Right lobe of liver (tissue), 6 donors: ENCODE measurements around the gene HDGFL2. TPM values are rescaled to one million over a fixed set of nuclear protein-coding genes. Genes with fewer than 3 reads are reported as not detected.

Source experiments
- ATAC-seq, 4 donors: fragments of 200-7000 bp; cut with Tn5 transposase; one replicate each; pipeline ENCODE4 v1.9.1; 2020; ENCODE audit warnings: mild to moderate bottlenecking in 4 of 4, moderate library complexity in 4 of 4
- DNase-seq, 3 donors: peaks; one replicate each; pipeline ENCODE4 v3.0.0-alpha.2; 2020
- H3K27ac ChIP-seq, 3 donors: fragments of 200-600 bp; one replicate each; pipeline ENCODE4 v1.8.0; 2022
- H3K27me3 ChIP-seq, 2 donors: fragments of 200-600 bp; one replicate each; pipeline ENCODE4 v1.8.0; 2022
- H3K36me3 ChIP-seq, 4 donors: fragments of 200-600 bp; sonication (generic) in 1 of 4; one replicate each; pipeline versions ENCODE4 v1.5.1 to v1.8.0; 2017 to 2022; ENCODE audit warnings: control low read depth in 1 of 4
- H3K4me1 ChIP-seq, 4 donors: fragments of 200-600 bp; sonication (generic) in 1 of 4; one replicate each; pipeline versions ENCODE4 v1.5.1 to v1.8.0; 2017 to 2022; ENCODE audit warnings: control low read depth in 1 of 4
- H3K4me3 ChIP-seq, 3 donors: fragments of 200-600 bp; one replicate each; pipeline ENCODE4 v1.8.0; 2022
- H3K9me3 ChIP-seq, 4 donors: fragments of 200-600 bp; sonication (generic) in 1 of 4; one replicate each; pipeline versions ENCODE4 v1.5.1 to v1.8.0; 2017 to 2022; ENCODE audit warnings: control low read depth in 1 of 4
- POLR2A ChIP-seq: fragments of 450-650 bp; IDR thresholded peaks from one replicate; pipeline ENCODE4 v1.6.1; 2017; ENCODE audit warnings: antibody characterized with exemption, mild to moderate bottlenecking
- WGBS: methylation state at CpG from one replicate; pipeline ENCODE4 v1.1.6; 2018; ENCODE audit warnings: low coverage, low lambda C conversion rate; ENCODE audit not compliant: insufficient coverage; ENCODE audit errors: missing lambda C conversion rate; 5-methylcytosine and 5-hydroxymethylcytosine counted together
- intact Hi-C, 2 donors: fragments of 100-400 bp; cut with DNase I; formaldehyde crosslinking; loops; one replicate each; pipeline versions ENCODE4 v1.11.2 to v1.14.1; 2022
- total RNA-seq, 6 experiments: library from RNA; depleted of rRNA in 2 of 6; stranded (reverse); fragments of >200 nt in 2 of 6; fragmentation: NEBNext Ultra II Directional in 3 of 6; extraction: Animal tissue kit (Norgen Biotek cat#: 25700) in 3 of 6; gene quantifications; one replicate each; pipeline versions ENCODE4 v1.1.0 to v1.2.4, GENCODE V29; 2016 to 2023
- TF ChIP-seq, protein P1 (sequence below), 4 donors: fragments of 200-600 bp in 3 of 4; fragments of 450-650 bp in 1 of 4; IDR thresholded peaks; one replicate each; pipeline versions ENCODE4 v1.5.1 to v1.8.0; 2016 to 2022; ENCODE audit warnings: antibody characterized with exemption in 4 of 4, mild to moderate bottlenecking in 2 of 4
- donor health status: DM: no; HTN: yes; CAD: no.
- donor health status: DM: no; HTN: no; CAD: no.
- donor health status: DM: no; HTN: no; CAD: no.
- donor health status: DM: no; HTN: yes; CAD: no.
- donor health status: DM: no; HTN: yes; CAD: no.

HDGFL2 gene
- total RNA-seq, 6 experiments from 2014 or later, result 8.4 to 16.3 (median 14.0) TPM

- TF ChIP-seq, protein P1, sequence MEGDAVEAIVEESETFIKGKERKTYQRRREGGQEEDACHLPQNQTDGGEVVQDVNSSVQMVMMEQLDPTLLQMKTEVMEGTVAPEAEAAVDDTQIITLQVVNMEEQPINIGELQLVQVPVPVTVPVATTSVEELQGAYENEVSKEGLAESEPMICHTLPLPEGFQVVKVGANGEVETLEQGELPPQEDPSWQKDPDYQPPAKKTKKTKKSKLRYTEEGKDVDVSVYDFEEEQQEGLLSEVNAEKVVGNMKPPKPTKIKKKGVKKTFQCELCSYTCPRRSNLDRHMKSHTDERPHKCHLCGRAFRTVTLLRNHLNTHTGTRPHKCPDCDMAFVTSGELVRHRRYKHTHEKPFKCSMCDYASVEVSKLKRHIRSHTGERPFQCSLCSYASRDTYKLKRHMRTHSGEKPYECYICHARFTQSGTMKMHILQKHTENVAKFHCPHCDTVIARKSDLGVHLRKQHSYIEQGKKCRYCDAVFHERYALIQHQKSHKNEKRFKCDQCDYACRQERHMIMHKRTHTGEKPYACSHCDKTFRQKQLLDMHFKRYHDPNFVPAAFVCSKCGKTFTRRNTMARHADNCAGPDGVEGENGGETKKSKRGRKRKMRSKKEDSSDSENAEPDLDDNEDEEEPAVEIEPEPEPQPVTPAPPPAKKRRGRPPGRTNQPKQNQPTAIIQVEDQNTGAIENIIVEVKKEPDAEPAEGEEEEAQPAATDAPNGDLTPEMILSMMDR (IDR thresholded peaks at IDR 0.05), result no peak
- TF ChIP-seq POLR2A, result no peak
- DNase-seq, result no peak
- Histone ChIP-seq H3K27ac (peak overlapping the region in 2 of 3 donors; percentile 63 to 83), H3K36me3 (peaks cover 9 to 68% (median 40%) of the 10 kb centered on the region in 4 donors), H3K9me3 (no peaks in the 10 kb centered on the region), H3K27me3 (no peaks in the 10 kb centered on the region), H3K4me1 (peaks cover 0 to 18% (median 8%) of the 10 kb centered on the region in 4 donors), H3K4me3 (no peak overlapping the region)
- 85% methylated on average over 9 of the region's 9 CpGs for WGBS
- intact Hi-C loops, result loop anchor here in 1 of 2 donors (10.0 kb wide), 1 partner anchor 45 kb away; the partner anchor contains the start of genes CHAF1A and SH3GL1
- ATAC-seq, result no peak
Observed at GRCh38 chr19:4449639-4450028, 22.5 kb upstream of the HDGFL2 start.

- no peak for ATAC-seq
- Histone ChIP-seq H3K9me3 (no peaks in the 10 kb centered on the region), H3K4me3 (no peak overlapping the region), H3K27ac (no peak overlapping the region), H3K4me1 (peaks cover 0 to 23% (median 8%) of the 10 kb centered on the region in 4 donors), H3K27me3 (no peaks in the 10 kb centered on the region), H3K36me3 (peaks cover 0 to 40% (median 19%) of the 10 kb centered on the region in 4 donors)
- TF ChIP-seq, protein P1 (IDR thresholded peaks at IDR 0.05), result no peak
- TF ChIP-seq POLR2A, result no peak
- intact Hi-C loops, result loop anchor here in 1 of 2 donors (10.0 kb wide), 1 partner anchor 48 kb away; the partner anchor contains the start of genes CHAF1A and SH3GL1
- WGBS, result 83% methylated on average over 13 of the region's 24 CpGs
- DNase-seq, result no peak
Observed at GRCh38 chr19:4452230-4452990, 19.7 kb upstream of the HDGFL2 start.

DNA sequence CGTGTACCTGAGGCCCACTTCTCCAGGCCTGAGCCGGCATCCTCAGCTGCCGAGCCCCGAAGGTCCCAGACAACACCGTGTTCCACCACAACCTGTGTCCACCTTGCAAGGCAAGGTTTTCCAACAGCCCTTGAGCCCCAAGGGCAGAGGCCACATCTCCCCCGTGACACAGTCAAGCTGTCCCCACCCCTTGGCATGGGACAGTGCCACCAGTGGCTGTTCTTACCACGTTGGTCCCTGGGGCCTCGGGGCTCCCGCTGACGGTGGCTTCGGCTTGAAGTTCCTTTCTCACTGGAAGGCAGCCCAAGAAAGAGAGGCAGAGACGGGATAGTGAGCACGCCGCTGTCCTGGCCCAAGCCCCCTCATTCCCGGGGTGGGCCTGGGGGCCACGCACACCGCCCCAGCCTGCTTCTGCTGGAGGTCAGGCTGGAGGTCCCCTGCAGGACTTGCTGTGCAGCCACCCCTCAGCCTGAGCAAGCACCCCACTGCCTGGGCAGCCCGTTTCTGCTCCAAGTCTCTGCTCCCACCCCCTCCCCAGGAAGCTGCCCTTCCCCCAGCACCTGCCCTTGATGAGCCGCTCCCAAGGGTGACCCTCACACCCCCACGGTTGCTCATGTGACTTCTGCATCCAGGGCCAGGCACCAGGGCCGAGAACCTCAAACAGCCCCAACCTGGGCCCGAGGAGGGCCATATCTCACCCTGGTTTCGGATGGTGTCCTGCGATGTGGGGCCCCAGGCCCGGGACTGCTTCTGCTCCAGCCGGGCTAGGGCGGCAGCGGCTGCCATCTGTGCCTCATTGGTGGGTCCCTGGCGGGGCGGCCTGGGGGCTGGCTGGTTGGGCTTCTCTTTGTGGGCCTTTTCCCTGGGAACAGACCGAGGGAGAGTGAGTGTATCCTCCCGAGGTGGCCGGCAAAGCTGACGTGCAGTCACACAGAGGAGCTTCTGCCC is 18.6 kb upstream of the HDGFL2 start:
- Histone ChIP-seq H3K4me1 (peaks cover 0 to 19% (median 7%) of the 10 kb centered on the region in 4 donors), H3K9me3 (no peaks in the 10 kb centered on the region), H3K27me3 (no peaks in the 10 kb centered on the region), H3K27ac (no peak overlapping the region), H3K4me3 (no peak overlapping the region), H3K36me3 (peaks cover 0 to 33% (median 14%) of the 10 kb centered on the region in 4 donors)
- DNase-seq (no peak), ATAC-seq (no peak)
- WGBS, result 70% methylated on average over 2 of the region's 34 CpGs
- intact Hi-C loops, result loop anchor here in 1 of 2 donors (10.0 kb wide), 1 partner anchor 49 kb away; the partner anchor contains the start of genes CHAF1A and SH3GL1
- TF ChIP-seq, protein P1 (IDR thresholded peaks at IDR 0.05), result no peak
- TF ChIP-seq POLR2A, result no peak
